Kidney glomerular epithelial cell (primary cell): ENCODE data around the gene USP44.
"Not testable (repeated sequence)": the region's sequence is repeated elsewhere in the genome, so short reads cannot be mapped to it uniquely, and the experiment has no call there.

Source experiments
- DNase-seq: peaks from one replicate; lab custom pipeline; 2025; lab: John Stamatoyannopoulos, UW

USP44 gene

DNA sequence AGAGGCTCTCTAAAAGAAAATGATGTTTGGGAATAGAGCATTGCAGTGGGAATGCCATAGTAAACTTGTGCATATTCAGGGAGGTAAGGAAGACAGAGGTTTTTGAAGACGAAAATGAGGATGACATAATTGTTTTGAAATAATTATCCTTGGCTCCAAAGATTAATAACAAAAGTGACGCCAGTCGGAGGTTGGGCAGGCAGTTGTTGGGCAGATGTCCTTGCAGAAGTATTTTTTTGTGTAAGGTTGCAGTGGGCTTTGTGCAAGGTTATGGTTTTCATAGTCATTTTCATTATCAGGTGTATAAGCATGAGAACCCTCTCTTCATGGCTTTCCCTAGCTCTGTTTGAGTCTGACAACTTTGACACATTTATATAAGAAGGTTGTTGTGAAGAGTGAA is 42.0 kb downstream of the USP44 start:
- DNase-seq = no peak

- DNase-seq = no peak
Measured at GRCh38 chr12:95506707-95507523, 44.4 kb downstream of the USP44 start.

- no peak for DNase-seq
Measured at GRCh38 chr12:95505039-95505438, 46.2 kb downstream of the USP44 start.

DNA sequence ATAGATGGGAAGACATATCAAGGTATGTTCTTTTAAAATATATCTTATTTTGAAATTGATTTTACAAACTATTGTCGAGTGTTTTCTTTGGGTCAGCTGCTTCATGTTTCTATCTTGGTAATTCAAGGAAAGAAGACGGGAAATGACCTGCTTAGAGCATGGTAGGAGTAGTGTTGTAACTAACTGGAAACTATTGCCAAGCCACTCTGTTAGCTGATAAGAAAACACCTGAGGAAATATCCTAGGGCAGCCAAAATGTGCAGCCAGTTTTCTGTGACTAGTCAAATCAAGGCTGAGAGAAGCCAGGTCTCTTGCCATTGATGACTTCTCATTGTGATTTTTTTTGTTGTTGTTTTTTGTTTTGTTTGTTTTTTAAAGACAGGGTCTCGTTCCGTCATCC is 47.1 kb downstream of the USP44 start:
- DNase-seq = no peak

DNA sequence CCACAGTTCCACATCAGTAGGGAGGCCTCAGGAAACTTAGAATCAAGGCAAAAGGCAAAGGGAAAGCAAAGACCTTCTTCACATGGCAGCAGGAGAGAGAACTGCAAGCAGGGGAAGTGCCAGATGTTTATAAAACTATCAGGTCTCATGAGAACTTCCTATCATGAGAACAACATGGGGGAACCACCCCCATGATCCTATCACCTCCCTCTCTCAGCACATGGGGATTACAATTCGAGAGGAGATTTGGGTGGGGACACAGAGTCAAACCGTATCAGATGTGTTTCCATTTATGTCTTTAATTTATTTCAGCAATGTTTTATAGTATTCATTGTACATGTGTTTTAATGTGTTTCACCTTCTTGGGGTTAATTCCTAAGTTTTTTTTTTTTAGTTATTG is 51.5 kb downstream of the USP44 start:
- no peak for DNase-seq

- no peak for DNase-seq
Measured at GRCh38 chr12:95498968-95499367, 52.3 kb downstream of the USP44 start.

GRCh38 chr12:95497031-95497430 is 54.2 kb downstream of the USP44 start:
- DNase-seq = no peak

DNA sequence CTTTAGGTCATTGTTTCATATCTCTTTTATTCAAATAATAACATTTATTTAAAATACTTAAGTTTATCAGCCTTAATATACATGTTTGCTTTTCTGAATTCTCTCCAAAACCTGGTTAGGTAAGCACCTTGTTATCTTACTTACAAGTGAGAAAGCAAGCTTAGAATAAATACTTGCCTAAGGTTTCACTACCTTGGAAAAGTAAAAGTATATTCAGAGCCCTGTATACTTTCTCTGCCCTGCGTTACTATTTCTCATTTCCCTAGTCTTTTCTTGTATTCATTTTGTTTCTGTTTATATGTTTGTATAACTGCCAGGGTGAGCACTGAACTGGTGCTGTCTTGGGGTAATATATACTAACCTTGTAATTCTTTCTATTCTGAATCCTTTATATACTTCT is 55.8 kb downstream of the USP44 start:
- no peak for DNase-seq

DNA sequence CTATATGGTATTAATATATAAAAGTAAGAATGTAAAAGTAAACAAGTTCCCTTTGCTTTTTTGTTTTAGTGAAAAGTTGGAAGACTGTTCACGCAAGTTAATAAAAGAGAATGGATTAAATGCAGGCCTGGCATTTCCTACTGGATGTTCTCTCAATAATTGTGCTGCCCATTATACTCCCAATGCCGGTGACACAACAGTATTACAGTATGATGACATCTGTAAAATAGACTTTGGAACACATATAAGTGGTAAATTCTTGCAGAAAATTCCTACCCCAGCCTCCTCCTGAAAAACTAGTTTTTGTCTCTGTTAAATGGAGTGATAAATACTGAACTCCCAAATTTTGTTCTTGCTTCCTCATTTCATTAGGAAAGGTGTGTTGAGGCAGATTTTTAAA is 56.4 kb downstream of the USP44 start:
- DNase-seq = no peak

DNA sequence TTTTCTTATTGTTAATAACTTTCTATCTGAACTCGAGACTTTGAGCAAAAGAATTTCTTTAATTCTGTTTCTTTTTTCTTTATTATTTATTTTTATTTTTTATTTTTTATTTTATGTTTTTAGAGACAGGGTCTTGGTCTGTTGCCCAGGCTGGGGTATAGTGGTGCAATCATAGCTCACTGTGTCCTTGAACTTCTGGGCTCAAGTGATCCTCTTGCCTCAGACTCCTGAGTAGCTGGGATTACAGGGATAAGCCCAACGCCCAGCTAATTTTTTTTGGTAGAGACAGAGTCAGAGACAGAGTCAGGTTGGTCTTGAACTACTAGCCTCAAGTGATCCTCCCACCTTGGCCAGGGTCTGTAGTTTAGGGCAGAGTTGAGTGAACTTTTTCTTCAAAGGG is 58.8 kb downstream of the USP44 start:
- no peak for DNase-seq

- DNase-seq = no peak
Measured at GRCh38 chr12:95487024-95487423, 64.3 kb downstream of the USP44 start.

DNA sequence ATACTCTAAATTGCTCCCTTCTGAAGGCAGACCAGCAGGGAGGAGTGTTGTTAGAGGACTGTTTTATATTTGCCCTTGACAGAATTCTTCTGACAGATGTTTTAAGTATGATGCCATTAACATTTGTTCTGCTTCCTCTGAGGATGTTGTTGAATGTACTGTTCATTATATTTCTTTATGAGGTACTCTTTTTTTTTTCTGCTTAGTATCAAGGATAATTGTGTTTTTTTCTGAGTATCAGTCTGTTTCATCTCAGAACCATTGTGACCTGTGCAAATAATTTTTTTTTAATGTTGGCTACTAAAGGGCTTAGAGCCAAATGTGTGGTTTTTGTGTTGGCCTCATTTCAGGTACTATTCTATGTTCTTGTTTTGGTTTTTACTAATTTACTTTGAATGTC is 66.8 kb downstream of the USP44 start:
- no peak for DNase-seq

GRCh38 chr12:95482564-95482963 is 68.7 kb downstream of the USP44 start:
- not testable (repeated sequence) for DNase-seq

- DNase-seq = no peak
Measured at GRCh38 chr12:95481888-95482287, 69.4 kb downstream of the USP44 start.

- DNase-seq = no peak
Measured at GRCh38 chr12:95481072-95481471, 70.2 kb downstream of the USP44 start.

DNA sequence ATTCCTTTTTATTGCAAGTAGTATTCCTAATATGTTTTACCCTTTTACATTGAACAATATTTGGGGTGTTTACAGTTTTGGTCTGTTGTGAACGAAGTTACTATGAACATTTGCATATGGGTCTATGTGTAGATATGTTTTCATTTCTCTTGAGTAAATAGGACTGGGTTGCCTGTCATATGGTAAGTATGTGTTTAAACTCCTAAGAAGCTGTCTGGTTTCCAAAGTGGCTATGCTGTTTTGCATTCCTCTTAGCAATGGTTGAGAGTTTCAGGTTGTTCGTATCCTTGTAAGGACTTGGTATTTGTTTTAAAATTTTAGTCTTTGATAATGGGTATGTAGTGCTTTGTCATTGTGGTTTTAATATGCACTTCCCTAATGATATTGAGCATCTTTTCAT is 71.0 kb downstream of the USP44 start:
- DNase-seq = no peak

DNA sequence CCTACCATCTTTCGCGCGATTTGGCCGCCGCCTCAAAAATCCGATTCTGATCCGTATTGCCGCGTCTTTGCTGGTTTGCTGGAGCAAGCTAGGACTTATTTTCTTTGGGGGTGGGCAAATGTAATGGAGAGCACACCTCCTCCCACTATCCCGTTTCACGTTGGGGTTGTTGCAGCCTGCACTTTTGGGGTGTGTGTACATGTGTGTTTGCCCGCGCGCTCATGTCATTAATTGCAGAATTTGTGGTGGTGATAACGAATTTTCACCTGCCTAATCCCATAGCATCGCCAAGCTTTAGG is 76.7 kb downstream of the USP44 start:
- no peak for DNase-seq

DNA sequence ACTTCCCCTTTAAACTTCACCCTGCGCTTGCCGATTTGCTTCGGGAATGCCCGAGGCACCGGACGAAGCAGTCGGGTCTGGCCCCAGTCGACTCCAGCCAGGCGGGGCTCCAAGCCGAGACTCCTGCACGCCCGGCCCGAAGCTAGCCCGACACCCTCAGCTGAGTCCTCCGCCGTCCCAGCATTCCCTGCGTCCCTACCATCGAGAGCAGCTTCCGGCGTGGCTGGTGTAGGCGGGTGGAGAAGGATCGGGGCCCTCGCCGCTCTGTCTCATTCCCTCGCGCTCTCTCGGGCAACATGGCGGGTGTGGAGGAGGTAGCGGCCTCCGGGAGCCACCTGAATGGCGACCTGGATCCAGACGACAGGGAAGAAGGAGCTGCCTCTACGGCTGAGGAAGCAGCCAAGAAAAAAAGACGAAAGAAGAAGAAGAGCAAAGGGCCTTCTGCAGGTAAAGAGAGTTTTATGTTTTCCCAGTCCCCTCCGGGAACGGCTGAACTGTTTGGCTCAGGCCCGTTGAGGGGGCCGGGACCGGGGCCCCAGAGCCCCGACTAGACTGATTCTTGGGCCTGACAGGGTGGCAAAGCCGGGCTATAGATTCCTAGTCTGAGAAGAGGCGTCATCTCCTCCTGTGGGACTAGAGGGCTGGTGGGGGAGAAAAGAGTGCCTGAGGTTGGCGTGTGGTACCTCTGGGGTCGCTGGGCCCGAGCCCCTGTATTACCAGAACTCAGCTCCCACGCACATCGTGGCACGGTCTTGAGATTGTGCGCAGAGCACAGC is 77.2 kb downstream of the USP44 start, which contains the start of gene METAP2:
TSS of gene METAP2 (plus strand) at position 269 of the 776 bp plus-strand sequence. CDS start at position 297, 28 bp downstream.
- DNase-seq = peak; percentile 94

DNA sequence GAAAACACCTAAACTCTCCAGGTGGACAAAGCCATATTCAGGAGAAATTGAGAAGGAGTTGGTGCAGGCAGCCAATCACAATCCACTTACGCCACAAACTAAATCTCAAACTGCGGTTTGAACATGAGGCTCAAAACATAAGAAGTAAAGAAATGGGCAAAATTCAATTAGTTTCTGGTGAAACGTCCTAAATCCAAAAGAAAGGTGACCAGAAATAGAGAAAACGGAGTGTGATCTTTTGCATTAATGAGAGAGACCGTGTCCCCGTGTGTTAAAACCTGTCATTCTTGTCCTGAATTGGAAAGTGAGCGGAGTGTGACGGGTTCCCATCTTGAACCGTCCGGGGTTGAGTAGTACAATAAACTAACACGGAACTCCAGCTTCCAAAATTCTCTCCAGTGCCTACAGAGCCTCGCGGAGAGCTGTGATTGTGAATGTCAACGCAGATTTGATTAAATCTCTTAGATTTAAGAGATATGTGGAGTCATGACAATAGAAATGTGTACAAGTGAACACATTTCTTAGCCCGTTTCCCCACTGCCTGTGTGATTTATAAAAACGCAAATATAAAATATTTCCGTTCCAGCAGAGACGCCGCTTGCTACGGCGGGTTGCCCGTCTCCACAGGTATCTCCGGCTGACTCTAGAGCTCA is 77.9 kb downstream of the USP44 start:
- DNase-seq = peak; percentile 76

- no peak for DNase-seq
Measured at GRCh38 chr12:95470300-95470699, 81.0 kb downstream of the USP44 start.
